ENCODE measurements around the gene LYRM4.

LYRM4 gene
- total RNA-seq = 8.5 to 12.8 (median 10.4) reads per million in 4 donors

DNA sequence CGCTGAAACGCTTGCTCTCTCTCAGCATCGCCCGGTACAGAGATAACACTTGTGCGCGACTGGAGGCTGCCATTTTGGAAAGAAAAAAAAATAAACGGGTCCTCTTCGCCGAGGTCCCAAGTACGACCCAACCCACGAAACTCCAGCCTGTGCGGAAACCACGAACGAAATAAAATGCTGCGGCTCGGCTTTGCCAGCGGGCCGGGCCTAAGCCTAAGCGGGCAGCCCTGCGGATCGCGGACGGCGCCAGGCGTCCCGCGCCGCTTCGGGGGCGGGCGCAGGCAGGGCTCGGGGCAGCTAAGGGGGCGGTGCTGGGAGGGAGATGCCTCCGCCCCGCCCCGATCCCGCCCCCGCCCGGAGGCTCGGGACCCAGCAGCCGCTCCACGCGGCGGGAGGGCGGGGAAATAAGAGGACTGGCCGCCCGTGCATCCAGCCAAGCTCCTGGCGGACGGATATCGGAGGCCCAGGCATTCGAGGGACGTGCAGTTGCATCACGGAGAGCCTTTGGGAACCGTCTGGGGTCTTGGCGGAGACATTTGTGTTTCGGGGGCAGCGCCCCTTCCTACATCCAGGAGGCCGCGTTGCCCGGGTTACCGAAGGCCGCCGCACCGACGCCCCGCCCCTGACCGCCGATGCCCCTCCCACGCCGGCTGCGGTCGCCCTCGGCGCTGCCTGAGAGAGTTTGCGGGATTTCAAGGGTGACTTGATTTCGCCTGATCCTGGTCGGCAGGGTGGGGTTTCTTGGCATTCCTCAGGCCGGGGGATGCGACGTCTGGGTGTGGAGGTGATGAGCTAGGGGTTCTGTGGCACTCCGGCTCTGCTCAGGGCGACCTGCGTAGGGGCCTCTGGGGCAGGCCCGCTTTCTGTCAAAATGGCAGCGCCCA lies at the start of gene LYRM4, which contains the start of gene FARS2:
LYRM4 (minus strand) TSS at position 290 of the 884 bp plus-strand sequence; CDS start at position 73, 217 bp downstream.
FARS2 (plus strand) TSS at position 853 of the 884 bp plus-strand sequence.
- peak; percentile 81 to 92 (median 86) for DNase-seq

DNA sequence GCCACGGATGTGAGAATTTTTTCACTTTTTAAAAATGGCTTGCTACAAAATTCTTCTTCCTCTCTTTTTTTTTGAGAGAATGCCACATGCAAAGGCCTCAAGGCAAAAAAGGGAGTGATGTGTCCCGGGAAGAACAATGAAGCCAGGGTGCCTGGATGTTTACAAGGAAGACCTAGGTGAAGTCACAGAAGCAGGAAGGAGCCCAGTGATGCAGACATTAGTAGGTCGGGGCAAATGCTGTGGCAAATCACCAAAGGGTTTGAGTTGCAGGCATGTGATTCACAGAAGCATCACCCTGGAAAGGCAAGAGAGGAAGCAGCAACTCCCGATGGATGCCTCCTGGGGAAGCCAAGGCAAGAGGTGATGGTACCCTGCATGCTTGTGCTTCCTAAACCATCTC lies 47.3 kb upstream of the LYRM4 start:
- no peak for DNase-seq

DNA sequence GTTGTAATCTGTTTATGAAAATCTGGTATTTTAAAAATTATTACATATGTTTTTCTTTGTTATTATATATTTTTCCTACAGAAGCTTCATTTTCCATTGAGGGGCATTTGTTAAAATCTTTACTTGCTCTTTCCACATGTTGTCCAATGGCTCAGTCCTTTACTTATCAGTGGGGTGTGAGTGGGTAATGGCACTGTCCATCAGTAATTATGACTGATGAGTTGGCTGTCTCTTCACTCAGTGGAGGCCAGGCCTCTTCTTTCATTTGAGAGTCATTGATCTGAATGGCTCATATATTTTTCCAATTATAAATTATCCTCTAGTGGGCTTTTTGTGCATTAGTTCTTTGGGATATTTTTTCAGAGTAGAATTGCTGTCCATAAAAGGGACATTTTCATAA lies 46.3 kb upstream of the LYRM4 start:
- no peak for DNase-seq

DNA sequence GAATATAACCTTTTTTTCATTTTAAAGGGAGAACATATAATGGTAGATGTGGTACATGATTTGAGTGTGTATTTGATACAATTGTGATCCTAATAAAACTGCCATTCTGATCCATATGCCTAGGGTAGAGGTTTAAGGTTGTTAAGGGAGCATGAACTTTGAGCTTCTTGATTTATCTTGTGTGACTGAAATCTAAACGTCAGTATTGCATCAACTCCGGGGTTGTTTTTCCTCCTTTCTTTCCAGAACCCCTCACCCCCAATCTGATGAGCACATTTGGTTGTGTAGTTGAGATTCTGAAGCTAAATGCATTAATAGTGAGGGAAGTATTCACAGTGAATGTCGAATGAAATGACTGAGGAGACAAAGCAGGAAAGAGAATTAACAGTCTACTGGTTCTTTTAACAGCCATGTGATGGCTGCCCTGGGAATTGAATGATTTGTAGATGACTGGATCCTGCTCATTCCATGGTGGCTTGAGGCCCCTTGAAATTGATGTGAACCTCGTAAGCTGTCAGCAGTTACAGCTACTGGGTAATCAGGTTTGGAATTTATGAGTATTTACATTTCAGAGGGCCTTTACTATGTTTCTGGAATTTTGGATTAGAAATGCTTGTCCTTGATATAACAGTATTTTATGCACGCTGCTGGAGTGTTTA lies 45.3 kb upstream of the LYRM4 start:
- DNase-seq = peak in 1 of 5 donors; percentile 29

DNA sequence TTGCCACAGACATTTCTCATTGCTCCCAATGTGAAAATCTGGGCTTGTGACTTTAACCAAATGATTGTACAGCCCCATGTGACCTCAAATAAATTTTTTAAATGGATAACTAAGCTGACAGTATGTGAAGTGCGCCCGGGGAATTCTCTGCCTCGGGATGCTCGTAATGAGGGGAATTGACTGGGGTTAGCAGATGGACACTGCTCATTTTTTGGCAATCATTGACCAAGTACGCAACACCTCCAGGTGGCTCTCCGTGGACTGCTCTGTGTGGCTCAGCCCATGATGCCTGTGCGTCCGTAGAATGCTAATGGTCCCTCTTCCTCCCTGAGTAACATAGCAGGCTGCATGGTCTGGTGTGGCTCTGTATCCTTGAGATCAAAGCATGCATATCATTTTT lies 42.9 kb upstream of the LYRM4 start:
- DNase-seq = no peak

DNA sequence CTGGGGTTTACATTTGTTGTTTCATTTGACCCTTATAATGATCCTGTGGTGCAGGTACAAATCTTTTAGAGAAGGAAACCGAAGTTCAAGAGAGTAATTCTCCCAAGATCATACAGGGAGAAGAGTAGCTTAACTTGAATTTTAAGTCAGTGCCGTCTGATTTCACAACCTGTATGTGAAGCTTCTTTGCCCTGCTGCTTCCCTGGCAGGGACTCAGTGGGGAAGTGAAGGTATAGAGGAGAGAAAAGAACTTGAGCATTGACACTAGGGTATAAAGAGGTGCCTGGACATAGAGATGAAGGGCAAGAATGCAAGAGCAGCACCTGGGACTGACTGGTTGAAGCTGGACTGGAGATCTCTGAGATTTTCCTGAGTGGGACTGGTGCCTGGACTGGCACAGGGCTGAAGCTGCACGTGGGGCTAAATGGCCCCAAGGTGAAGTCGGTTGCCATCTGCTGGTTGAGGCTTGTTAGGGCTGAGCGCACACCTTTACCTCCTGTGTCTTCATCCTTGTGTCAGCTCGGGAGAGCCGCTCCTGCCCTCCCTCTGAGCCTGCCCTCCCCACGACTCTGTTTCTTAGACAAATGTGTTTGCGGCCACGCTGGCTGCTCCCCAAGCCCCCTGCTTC lies 42.4 kb upstream of the LYRM4 start:
- peak; percentile 29 to 79 (median 48) for DNase-seq

DNA sequence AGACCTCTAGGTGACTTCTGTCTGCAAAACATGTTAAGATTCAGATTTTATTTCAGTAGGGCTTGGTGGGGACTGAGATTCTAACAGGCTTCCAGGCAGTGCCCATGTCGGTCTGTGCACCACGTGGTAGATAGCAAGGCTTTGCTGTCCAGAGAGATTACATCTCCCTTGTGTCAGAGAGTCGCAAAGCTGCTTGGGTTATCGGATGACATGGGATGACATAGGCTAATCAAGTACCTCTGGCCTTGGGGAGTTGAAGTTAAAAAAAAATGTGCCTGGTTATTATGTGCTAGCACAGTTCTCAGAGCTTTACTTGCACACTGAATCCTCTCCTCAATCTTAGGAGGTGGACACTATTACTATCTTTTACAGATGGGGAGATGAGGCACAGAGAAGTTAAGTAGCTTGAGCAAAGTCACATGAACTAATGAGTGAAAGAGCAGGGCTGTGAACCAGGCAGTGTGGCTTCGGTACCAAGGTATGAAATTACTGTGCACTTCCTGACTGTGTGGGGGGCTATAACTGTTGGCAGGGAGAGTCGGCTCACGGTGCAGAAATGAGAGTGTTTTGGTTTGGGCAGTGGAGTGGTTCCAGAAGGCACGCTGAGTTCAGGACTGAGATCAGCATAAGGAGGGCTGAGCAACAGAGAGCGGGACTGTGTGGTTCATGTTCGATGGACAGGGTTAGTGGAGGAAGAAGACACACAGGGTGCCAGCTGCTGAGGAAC lies 41.6 kb upstream of the LYRM4 start:
- DNase-seq = peak in 1 of 5 donors; percentile 90

DNA sequence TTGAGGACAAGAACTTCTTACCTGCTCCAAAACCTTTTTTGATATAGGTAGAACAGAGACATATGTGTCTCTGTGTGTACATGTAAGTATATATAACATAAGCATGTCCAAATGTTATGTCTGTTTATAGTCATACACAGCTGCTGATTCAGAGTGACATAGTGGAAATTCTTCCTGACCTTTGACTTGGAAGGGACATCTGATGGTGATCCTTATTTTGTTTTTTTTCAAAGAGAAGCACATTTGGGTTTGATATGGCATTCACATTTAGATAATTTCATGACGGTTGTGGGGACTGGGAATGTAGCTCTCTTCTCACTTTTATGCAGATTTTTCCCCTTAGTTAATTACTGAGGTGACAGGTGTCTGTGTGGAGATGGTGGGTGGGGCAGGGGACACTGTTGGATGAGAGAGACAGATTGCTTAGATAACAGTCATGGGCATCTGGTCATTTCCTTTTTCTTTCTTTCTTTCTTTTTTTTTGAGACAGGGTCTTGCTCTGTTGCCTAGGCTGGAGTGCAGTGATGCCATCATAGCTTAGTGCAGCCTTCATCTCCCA lies 39.5 kb upstream of the LYRM4 start:
- DNase-seq = no peak

DNA sequence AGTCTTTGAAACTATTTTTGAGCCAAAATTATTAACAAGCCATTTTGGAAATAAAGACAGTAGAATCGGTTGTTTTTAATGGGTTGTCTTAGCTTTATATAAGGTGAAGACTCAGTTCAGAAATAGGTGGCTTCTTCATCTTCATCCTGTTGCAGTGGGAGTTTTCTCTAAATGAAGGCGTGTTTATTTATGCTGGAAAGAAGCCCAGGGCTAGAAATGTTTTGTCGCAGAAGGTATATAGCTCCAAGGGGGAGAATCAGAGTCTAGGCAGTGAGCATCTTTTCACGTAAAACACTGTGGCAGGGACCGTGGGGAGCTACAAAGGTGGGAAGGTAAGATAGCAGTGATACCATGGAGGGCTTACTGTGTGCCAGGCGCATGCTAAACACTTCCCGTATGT lies 34.9 kb upstream of the LYRM4 start:
- no peak for DNase-seq

DNA sequence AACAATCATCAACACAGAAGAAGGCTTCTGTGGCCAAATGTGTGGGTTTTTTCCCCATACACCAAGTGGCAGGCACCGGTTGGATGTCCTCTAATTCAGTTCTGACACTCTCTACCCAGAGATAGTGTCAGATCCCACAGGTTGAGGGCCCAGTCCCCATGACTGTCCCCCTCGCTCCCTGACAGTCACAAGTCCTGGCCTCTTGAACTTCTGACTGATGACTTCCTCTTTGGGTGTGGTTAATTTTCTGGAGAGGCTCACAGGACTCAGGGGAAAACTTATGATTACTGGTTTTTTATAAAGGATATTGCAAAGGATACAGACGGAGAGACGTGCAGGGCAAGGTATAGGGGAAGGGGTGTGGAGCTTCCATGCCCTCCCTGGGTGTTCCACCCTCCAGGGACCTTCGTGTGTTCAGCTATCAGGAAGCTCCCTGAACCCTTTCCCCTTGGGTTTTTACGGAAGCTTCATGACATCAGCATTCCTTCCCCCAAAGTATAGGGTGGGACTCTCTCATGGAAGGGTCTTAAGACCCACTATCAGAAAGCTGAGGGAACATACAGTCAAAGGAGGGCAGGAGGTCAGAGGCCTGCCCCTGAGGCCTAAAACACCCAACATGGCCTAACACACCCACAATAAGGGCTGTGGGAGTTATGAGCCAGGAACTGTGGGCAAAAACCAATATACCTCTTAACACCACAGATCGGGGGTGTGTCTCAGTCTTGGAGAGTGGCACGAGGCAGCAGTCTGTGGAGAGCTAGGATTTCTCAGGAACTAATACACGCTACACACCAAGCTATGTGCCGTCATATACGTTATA lies 33.9 kb upstream of the LYRM4 start:
- DNase-seq = no peak

DNA sequence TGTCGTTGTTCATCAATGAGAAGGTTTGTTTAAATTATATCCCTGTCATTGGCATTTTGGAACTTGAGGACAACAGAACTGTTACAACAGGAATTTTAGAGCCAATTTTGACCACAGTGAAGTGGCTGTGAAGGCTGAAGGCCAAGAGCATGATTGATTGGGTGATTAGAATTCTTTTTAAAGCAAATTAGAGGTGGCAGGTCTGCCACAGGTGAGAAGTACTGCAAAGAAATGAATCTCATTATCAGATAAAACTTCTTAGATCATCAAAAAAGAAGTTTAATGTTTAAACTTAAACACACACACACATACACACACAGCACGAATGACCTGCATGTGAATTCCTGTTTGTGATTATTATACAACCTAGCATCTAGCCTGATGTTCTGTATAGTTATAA lies 32.9 kb upstream of the LYRM4 start:
- no peak for DNase-seq

DNA sequence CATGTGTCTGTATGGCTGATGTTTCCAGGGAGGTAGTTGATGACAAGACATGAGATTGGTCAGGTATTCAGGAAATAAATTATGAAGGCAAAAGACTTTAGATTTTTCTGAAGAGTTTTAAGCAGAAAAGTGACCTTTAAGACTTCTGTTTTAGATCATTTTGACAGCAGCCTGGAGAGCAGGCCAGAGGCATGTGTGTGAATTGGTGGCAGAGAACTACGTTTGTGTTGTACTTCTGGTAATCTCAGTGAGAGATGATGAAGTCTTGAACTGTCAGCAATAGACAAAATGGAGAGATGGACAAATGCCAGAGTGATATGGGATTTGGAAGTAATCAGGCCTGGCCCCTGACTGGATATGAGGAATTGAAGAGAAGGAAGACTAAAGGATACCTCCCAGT lies 31.4 kb upstream of the LYRM4 start:
- DNase-seq = no peak

DNA sequence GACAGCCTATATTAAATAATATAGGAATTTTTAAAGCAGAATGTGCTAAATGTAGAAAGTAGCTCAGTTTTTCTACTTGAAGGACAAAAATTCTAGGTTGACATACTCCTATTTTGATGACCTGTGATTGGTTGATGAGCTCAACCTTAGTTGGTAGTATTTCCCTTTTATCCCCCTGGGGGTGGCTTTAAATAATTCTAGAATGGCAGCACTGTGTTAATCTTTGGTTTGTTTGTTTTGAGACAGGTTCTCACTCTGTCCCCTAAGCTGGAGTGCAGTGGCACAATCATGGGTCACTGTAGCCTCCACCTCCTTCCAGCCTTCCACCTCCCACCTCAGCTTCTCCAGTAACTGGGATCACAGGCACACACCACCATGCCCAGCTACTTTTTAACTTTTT lies 29.8 kb upstream of the LYRM4 start:
- DNase-seq = no peak

DNA sequence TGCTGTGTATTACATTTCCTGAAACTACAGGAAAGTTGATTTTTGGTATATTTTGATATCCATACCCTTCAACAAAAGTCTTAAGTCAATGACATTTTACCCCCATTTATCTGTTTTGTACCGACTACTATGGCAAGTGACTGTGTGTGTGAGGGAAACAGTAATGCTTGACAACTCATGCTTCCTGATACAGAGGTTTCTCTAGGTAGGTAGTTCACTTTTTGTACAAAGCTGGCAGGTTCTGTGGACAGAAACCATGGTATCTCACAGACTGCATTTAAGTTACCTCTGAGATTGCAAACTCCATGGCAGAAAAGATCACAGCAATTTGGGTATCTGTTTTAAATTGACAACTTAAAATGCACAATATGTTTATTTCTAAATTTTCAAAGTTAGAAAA lies 29.3 kb upstream of the LYRM4 start:
- no peak for DNase-seq

DNA sequence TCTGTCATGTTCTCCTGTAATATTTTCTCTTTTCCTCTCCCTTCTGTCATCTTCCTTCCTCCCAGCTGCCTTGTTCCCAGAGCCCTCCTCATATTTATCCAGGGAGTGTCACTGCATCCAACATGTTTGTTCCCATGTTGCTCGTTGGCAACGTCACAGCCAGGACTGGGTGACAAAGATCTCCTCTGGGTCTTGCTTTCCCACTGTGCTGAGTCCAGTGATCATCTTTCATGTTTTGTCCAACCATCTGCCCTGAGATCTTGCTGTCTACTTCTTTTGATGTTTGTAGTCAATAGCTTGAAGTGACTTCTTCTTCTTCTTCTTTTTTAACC lies 27.2 kb upstream of the LYRM4 start:
- DNase-seq = no peak

DNA sequence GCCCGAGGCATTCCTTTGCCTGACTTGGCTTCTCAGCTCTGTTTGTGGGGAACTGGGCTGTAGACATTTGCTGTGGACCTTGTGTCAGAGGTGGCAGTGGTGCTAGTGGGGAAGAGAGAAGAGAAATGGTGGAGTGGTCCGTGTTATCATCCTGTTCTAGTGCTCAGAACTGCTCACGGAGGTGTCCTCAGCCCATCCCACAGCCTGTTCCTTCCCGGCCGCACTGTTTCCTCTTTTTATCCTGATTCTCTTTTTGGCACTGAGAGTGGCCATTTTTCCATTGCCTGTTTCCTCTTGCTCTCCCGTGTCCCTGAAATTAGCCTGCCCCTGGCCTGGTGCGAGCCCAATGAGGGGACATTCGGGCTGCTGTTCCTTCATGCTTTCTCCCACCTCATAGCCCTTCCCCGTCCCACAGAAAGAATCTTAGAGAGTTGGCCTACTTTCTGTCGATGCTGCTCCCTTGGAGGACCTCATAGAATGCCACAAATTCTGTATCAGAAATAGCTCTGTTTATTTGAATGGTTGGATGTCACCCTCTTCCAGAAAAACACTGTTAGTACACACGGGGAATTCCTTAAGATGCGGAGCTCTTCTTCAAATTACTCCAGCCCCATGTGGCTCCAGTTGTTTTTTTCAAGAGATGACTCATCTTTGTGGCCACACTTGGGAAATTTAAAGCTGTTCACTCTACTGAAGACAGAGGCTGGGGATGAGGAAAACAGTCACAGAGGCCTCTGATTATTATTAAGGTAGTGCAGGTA lies 26.6 kb upstream of the LYRM4 start:
- DNase-seq = no peak

DNA sequence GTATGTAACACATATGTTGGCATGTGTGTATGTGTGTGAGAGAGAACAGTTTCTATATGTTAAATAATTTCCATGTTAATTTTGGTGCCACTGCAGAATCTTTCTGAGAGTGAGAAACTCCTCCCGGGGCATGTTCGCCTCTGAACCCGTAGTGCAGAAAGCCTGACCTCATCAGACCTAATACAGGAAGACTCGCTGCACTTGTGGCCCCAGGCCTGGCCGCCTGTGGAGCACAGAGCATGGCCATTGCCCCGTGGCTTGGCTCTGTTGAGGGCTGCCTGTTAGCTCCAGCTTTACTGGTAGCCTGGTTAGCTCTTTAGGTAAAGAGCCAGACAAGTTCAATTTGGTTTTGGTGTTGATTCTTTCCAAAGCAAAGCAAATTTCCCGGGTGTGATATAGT lies 26.0 kb upstream of the LYRM4 start:
- no peak for DNase-seq

DNA sequence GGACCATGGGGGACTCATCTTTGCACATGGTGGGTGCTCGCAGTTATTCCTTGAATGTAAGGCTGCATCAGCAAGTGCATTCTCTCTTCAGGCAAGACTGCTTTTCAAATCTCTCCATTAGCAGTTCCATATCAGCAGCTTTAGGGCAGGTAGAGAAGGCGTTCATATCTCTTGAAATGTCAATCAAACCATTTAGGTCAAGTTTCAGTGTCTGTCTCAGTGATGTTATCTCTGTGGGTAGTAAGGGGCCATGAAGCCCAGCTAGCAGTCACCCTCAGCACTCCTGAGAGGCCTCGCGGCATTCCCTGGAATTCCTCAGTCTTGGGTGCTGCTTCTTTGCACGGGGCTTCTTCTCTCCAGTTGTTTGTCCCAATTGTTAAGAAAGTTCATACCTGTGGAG lies 24.8 kb upstream of the LYRM4 start:
- DNase-seq = no peak

DNA sequence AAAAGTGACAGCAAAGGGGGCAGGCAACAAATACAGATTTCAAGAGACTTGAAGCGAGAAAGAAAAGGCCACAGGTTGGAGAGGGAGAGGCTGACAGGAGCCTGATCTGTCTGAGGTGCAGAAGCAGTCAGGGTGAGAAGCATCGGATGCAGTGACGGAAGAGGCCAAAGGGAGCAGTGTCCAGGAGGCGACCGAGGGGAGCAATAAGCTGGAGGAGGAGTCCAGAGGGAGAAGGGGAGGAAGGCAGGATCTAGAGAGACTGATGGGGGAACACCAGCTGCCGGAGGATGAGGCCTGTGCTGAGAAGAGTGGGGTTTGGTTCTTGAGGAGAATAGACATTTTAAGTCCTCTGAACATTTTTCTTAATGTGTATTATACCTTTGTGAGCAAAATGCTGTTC lies 24.3 kb upstream of the LYRM4 start:
- no peak for DNase-seq

DNA sequence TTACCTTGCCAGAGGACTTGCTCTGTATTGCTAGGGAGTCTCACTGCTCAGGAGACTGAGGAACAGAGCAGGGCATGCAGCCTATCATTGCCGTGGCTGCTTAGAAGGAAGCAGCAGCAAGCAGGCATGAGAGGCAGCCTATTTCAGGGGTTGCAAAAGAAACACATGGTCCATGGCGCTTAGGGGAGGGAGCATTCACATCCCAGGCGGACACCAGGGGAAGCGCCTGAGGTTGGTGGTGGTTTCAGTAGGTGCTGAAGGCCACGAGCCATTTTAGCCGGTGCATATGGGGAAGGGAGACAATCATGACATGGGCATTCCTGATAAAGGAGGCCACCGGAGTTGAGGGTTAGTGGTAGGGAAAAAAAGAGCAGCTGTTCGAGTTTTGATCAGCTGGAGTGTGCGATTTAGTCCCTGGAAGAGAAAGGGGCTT lies 21.5 kb upstream of the LYRM4 start:
- no peak for DNase-seq

DNA sequence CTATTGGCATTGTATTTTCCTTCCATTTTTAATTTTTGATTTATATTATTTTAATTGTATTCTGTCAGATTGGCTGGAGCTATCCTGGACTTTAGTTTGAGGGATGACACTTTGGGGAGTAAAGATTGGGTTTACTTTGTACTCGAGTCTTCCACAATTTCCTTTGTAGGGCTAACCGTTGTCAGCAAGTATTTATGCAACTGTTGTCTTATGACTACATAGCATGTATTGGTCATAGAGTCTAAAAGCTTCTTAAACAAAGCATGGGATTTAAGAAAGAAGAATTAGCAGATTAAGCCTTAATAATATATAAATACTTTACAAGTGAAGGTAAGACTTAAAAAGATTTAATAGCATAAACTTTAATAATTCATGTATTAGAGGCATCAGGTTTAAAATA lies 20.2 kb upstream of the LYRM4 start:
- peak in 1 of 5 donors; percentile 55 for DNase-seq

All from T-helper 1 cell (primary cell).